Ureter (tissue), 1 donor: Measurements from ENCODE around the gene CXCL16. TPM values are rescaled to one million over a fixed set of nuclear protein-coding genes. Genes with fewer than 3 reads are reported as not detected.

Experiments used
- DNase-seq: peaks from one replicate; pipeline ENCODE4 v3.0.0-alpha.2; 2020; ENCODE audit warnings: low spot score
- total RNA-seq: library from RNA; stranded (reverse); gene quantifications from one replicate; pipeline ENCODE4 v1.2.4, GENCODE V29; 2023
- donor health status: DM: yes; HTN: yes; CAD: no.

Gene CXCL16
- 26.8 TPM for total RNA-seq

GRCh38 chr17:4739122-4740024 lies at the start of gene CXCL16, which contains the start of gene ZMYND15:
TSS of gene CXCL16 (minus strand) at chr17:4739928. CDS start at chr17:4739339, 589 bp downstream.
TSS of gene ZMYND15 (plus strand) at chr17:4739833. CDS start at chr17:4740549, 716 bp downstream.
- no peak for DNase-seq

- no peak for DNase-seq
Observed at GRCh38 chr17:4788807-4789700, 49.3 kb upstream of the CXCL16 start, which contains the start of gene GLTPD2. TSS of gene GLTPD2 (plus strand) at chr17:4788964. CDS start at chr17:4789012, 48 bp downstream.

- no peak for DNase-seq
Observed at GRCh38 chr17:4788159-4788806, 48.6 kb upstream of the CXCL16 start.

DNA sequence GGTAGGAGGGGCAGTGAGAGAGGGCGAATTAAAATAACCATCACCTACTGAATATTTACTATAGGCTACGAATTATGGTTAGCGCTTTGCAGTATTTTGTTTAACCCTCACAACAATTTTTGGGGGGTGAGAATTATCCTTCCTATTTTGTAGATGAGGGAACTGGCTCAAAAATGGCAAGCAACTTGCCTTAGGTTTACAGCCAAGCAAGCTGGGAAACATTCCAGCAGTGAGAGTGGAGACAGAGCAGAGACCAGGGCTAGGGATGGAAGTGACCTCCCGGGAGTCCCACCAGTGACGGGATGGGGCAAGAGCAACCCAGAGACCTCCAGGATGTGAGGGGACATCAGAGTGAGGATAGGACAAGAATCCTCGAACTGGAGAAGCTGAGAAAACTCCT lies 46.8 kb upstream of the CXCL16 start:
- DNase-seq: no peak

DNA sequence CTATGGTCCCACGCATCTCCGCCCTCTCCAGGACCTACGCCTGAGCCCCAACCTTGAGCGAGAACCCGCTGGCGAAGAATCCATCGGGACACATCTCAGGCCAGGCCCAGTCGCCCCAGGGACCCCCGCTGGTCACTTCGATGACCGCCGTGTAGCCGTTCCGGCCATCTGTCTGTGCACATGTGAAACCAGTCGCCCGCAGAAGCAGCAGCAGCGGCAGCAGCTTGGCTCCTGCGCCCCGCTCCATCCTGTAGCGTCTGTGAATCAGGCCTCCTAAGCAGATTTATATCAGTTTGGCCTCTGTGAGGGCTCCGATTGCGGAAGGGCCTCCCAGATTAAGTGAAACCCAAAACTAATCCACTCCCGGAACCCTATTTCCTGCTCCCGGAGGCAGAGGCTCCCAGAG lies 46.4 kb upstream of the CXCL16 start, which contains the start of gene VMO1:
VMO1 (minus strand) TSS at position 259 of the 406 bp plus-strand sequence; CDS start at position 247, 12 bp downstream.
- DNase-seq: no peak

DNA sequence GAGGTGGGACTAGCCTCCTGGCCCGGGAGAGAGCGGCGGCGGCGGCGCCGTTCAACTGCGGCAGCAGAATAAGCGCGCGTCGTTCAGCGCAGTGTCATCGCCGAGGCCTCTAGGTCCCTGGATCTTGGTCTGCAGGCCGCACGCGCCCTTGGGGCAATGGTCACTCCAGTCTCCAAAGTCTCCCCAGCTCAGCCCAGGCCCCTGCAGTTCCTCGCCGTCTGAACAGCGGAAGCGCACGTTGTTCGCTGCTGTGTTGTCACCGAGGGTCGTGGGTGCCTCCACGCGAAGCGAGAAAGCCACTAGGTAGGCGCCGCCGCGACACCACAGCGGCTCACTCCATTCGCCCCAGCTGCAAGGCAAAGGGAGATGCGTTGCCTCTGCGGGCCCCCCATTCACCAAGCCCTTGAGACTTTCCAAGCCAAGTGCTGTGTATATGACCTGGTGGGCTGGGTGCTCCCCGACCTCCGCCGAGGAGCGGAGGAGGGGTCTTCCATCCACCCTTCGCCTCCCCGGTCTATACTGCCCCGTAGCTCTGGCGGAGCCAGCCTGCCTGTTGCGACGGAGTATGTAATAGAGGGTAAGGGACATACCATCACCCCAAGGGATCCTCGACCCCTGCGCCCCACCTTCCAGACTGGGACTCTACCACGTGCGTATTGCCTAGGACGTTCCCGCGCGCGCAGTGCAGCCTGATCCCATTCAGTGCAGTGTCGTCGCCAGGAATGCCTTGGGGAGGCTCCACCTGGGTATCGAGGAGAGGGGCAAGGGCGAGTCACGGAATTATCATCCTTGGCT lies 45.8 kb upstream of the CXCL16 start:
- DNase-seq: no peak

DNA sequence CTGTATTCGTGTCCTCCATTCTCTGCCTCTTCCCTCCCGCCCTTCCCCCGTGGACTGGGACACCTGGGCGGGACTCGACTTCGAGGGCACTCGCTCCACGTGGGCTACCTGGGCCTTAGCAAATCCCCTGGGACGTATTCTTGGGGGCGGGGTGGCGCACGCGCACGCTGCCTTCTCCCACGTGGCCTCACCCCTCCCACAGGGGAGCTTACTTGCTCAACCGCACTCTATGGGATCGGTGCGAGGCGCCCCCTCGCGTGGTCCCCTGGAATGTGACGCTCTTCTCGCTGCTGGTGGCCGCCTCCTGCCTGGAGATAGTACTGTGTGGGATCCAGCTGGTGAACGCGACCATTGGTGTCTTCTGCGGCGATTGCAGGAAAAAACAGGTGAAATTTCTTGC lies 42.9 kb upstream of the CXCL16 start:
- DNase-seq: no peak

- no peak for DNase-seq
Observed at GRCh38 chr17:4780325-4780955, 40.7 kb upstream of the CXCL16 start.

GRCh38 chr17:4777969-4778760 lies 38.4 kb upstream of the CXCL16 start:
- DNase-seq: no peak

DNA sequence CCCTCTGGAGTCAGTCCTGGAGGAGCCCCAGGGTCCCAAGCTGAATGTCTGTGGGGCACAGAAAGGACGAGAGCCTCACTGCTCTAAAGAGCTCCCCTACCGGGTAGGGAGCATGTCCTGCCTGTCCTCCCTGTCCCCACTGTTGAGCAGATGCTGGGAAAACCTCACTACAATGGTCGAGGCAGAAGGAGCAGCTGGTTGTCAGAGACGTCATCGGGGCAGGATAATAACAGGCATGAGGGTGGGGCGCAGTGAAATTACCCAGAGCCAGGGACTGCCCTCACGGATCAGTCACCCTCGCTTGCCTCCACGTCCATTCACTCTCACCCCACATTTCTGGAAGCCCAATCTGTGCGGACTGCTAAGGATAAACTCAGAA lies 32.5 kb upstream of the CXCL16 start:
- no peak for DNase-seq

DNA sequence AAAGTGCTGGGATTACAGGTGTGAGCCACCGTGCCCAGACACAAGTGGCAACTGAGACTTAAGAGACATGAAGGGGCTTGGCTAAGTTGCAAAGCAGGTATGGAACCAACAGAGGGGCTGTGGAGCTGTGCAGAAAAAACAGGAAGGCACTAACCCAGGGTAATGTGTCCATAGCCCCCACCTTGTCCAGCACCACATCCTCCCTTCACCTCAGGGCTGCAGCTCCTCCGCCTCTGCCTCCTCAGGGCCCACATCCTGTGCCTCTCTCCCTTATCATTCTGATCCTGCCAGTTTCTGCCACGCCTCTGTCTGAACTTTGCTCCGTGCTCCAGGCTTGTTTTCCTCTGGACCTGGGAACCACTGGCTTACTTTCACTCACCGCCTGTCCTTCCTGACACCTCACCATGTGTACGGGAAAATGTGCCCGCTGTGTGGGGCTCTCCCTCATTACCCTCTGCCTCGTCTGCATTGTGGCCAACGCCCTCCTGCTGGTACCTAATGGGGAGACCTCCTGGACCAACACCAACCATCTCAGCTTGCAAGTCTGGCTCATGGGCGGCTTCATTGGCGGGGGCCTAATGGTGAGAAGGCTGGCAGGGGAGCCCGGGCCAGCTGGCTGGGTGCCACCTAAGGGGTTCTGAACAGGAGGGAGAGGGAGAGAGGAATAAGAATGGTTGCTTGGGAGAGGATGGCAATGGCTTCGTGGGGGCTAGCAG lies 31.9 kb upstream of the CXCL16 start, which contains the start of gene TM4SF5:
TM4SF5 (plus strand) TSS at position 368 of the 716 bp plus-strand sequence; CDS start at position 405, 37 bp downstream.
- no peak for DNase-seq

GRCh38 chr17:4769628-4770027 lies 29.9 kb upstream of the CXCL16 start:
- no peak for DNase-seq

GRCh38 chr17:4768298-4768697 lies 28.6 kb upstream of the CXCL16 start:
- DNase-seq: no peak

GRCh38 chr17:4766723-4767122 lies 27.0 kb upstream of the CXCL16 start:
- DNase-seq: no peak

GRCh38 chr17:4766201-4766600 lies 26.5 kb upstream of the CXCL16 start:
- no peak for DNase-seq

- DNase-seq: no peak
Observed at GRCh38 chr17:4764595-4764994, 24.9 kb upstream of the CXCL16 start.

GRCh38 chr17:4759776-4760236 lies 20.1 kb upstream of the CXCL16 start:
- no peak for DNase-seq

DNA sequence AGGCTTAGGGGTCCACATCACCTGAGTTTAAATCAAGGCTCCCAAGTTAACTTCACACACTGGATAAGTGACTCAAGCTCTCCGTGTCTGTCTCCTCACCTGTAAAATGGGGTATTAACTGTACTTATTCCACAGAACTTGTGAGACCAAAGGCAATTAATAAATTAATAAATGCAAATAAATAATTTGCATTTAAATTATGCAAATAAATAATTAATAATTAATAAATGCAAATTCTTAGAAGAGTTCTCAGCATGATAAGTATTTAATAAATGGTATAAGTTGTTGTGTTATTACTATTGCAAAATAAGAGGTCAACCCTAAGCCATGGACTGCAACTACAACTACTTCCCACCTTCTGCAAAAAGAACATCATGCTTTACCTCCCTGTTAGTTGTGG lies 13.7 kb upstream of the CXCL16 start:
- no peak for DNase-seq

DNA sequence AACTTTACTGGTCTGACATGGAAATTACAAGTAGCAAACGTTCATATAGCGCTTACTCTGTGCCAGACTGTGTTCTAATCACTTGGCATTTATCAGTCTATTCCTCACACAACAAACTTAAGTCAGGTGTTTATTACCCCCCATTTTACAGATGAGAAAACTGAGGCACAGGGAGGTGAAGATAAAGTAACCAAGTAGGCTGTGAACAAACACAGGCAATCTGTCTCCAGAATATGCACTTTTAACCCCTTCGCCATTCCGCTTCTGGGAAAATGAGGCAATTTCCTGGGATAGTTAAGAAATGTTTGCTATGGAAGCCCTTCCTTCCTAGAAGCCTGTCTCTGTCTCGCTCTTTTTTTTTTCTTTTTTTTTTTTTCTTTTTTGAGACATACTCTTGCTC lies 12.2 kb upstream of the CXCL16 start:
- no peak for DNase-seq
